Epithelial cell of proximal tubule (primary cell): Measurements from ENCODE around the gene AIG1. TPM values are rescaled to one million over a fixed set of nuclear protein-coding genes. Genes with fewer than 3 reads are reported as not detected.

Experiments
- DNase-seq: peaks from one replicate; pipeline ENCODE4 v3.0.0-alpha.2; 2011; ENCODE audit warnings: low read depth
- H3K4me3 ChIP-seq: 2 replicates; pipeline ENCODE4 v1.5.1; 2011; ENCODE audit warnings: low read depth, mild to moderate bottlenecking, low read length
- total RNA-seq: library from RNA; depleted of rRNA; stranded (reverse); fragments of >200 nt; gene quantifications from 2 replicates; pipeline ENCODE4 v1.2.3, GENCODE V29; 2015
- TF ChIP-seq, protein P1 (sequence below): conservative IDR thresholded peaks from 2 replicates; pipeline ENCODE4 v1.5.1; 2012; ENCODE audit warnings: low read depth, mild to moderate bottlenecking, low read length

Gene AIG1
- total RNA-seq, 1 donor from 2014 or later, result 40.8 TPM

DNA sequence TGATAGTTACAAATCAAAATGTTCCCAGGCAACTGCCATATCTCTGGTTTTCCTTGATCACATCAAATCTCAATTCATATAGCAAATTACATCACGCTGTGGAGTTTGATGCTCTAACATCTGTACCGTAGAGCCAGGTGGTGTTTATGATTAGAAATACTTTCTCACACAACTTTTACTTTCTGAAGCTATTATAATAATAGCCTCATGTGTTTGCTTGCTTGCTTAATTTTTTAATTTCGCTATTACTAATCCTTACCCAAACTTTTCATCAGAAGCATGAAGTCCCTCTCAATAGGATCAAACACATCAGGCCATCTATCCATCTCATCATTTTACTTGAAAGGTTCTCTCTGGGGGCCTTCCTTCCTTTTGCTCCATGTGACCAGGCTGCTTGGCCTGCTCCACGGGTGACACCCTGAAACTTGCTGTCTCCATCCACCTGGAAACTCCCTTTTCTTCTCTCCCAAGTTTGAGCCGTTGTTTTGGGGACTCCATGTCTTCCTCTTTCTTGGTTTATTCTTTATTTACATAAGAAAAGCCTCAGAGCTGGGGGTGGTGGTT, 314.4 kb downstream of the AIG1 start:
- no peak overlapping the region for H3K4me3 ChIP-seq
- no peak for DNase-seq
- TF ChIP-seq, protein P1, sequence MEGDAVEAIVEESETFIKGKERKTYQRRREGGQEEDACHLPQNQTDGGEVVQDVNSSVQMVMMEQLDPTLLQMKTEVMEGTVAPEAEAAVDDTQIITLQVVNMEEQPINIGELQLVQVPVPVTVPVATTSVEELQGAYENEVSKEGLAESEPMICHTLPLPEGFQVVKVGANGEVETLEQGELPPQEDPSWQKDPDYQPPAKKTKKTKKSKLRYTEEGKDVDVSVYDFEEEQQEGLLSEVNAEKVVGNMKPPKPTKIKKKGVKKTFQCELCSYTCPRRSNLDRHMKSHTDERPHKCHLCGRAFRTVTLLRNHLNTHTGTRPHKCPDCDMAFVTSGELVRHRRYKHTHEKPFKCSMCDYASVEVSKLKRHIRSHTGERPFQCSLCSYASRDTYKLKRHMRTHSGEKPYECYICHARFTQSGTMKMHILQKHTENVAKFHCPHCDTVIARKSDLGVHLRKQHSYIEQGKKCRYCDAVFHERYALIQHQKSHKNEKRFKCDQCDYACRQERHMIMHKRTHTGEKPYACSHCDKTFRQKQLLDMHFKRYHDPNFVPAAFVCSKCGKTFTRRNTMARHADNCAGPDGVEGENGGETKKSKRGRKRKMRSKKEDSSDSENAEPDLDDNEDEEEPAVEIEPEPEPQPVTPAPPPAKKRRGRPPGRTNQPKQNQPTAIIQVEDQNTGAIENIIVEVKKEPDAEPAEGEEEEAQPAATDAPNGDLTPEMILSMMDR, result no peak

- TF ChIP-seq, protein P1, result no peak
- DNase-seq, result no peak
- no peak overlapping the region for H3K4me3 ChIP-seq
These were observed 315.7 kb downstream of the AIG1 start for GRCh38 chr6:143376375-143376774.

GRCh38 chr6:143376861-143377260, 316.2 kb downstream of the AIG1 start:
- TF ChIP-seq, protein P1, result no peak
- H3K4me3 ChIP-seq, result no peak overlapping the region
- DNase-seq, result no peak

DNA sequence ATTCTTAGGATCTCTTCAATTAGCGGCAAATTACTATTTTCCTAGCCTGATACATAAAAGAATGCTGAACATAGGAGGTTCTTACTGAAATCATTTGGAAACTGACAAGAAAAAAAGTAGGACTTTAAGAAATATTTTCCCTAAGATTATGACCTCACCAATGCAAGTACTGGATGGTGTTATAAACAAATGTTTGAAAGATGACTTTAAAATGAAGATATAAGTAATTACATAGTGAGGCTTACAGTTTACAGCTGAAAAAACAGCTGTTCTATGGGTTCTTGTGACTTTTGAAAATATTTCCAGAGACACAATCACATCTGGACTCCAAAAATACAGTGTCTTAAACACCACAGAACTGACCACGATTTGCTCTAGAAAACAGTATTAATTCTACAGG, 324.9 kb downstream of the AIG1 start:
- TF ChIP-seq, protein P1, result no peak
- no peak overlapping the region for H3K4me3 ChIP-seq
- no peak for DNase-seq

- no peak overlapping the region for H3K4me3 ChIP-seq
- TF ChIP-seq, protein P1, result no peak
- no peak for DNase-seq
These were observed 329.6 kb downstream of the AIG1 start for GRCh38 chr6:143390278-143390677.

Other genes with a start within 250 kb of the AIG1 start
- gene HIVEP2, start 115.7 kb upstream of the AIG1 start, total RNA-seq, result 8.9 and 12.3 TPM in 2 replicates